Uterus (tissue), 2 donors: ENCODE data around the gene COPS3.

Experiments used
- POLR2A ChIP-seq, 2 donors: fragments of 450-650 bp; IDR thresholded peaks; one replicate each; pipeline ENCODE4 v1.6.1; 2016; ENCODE audit warnings: antibody characterized with exemption in 2 of 2, mild to moderate bottlenecking in 1 of 2, moderate library complexity in 1 of 2
- TF ChIP-seq, protein P1 (sequence below), 4 experiments: fragments of 200-600 bp in 2 of 4; fragments of 450-650 bp in 2 of 4; sonication (generic) in 2 of 4; IDR thresholded peaks; one replicate each; pipeline ENCODE4 v1.5.1; 2016 to 2019; ENCODE audit warnings: antibody characterized with exemption in 4 of 4, mild to moderate bottlenecking in 2 of 4, moderate library complexity in 1 of 4

DNA sequence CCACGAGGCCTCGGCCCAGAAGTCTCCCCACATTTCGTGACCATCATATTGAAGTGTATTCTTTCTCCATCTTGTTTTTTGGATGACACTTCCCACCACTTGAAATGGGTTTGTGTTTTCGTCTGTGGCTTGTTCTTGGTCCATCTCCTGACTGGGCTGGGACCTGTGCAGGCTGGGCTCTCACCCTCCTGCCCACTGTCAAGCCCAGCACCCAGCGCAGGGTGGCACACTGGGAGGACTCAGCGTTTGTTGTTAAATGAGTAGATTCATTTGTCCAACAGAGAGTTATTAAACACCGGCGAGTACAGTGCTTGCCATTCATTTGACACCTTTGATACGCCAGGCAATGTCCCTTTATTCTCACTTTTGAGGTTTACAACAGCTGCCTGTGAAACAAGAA lies 44.8 kb upstream of the COPS3 start:
- TF ChIP-seq, protein P1, sequence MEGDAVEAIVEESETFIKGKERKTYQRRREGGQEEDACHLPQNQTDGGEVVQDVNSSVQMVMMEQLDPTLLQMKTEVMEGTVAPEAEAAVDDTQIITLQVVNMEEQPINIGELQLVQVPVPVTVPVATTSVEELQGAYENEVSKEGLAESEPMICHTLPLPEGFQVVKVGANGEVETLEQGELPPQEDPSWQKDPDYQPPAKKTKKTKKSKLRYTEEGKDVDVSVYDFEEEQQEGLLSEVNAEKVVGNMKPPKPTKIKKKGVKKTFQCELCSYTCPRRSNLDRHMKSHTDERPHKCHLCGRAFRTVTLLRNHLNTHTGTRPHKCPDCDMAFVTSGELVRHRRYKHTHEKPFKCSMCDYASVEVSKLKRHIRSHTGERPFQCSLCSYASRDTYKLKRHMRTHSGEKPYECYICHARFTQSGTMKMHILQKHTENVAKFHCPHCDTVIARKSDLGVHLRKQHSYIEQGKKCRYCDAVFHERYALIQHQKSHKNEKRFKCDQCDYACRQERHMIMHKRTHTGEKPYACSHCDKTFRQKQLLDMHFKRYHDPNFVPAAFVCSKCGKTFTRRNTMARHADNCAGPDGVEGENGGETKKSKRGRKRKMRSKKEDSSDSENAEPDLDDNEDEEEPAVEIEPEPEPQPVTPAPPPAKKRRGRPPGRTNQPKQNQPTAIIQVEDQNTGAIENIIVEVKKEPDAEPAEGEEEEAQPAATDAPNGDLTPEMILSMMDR (IDR thresholded peaks at IDR 0.05) = no peak
- TF ChIP-seq POLR2A (IDR thresholded peaks at IDR 0.05) = no peak
